ENCODE results near the gene ACP1.

The ACP1 gene

DNA sequence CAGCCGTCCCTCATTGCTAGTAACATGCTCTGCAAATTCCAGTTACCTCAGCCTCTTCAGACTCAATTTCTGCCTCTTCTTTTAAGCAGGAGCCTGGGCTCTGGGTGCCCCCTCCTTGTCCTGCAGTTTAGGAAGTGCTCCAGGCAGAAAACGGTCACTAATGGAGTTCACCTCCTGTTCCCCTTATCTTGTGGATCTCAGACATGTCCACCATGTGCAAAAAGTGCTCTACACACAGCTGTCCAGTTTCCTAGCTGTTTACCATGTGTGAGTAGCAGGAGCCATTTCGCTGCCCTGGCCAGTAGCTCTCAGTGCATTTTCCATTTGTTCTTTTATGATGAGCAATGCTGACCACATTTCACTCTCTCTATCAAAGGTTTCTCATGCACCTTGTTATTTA lies 5.8 kb upstream of the ACP1 start:
- Histone ChIP-seq H3K4me1 (ENCODE audit: control insufficient read depth, low read length) (peaks cover 4% of the 10 kb centered on the region), H3K4me2 (ENCODE audit: low read length) (no peak overlapping the region), H3F3A (ENCODE audit: control insufficient read depth, insufficient read depth) (0 out of 2 replicates have a peak, but pooled peaks cover 3% of the 10 kb centered on the region), H4K20me1 (ENCODE audit: control insufficient read depth, insufficient read depth, low read depth, low read length) (no peaks in the 10 kb centered on the region), H3K27me3 (ENCODE audit: control insufficient read depth, low read length) (no peaks in the 10 kb centered on the region), H3K79me2 (ENCODE audit: control insufficient read depth, low read length) (peaks cover 9% of the 10 kb centered on the region), H3K9me2 (replicated peaks; ENCODE audit: control insufficient read depth, low read length) (no peaks in the 10 kb centered on the region), H3K9me3 (ENCODE audit: control insufficient read depth, insufficient read depth, low read length) (peaks cover 8% of the 10 kb centered on the region), H3K27ac (ENCODE audit: low read depth, low read length) (no peak overlapping the region), H3K4me3 (ENCODE audit: low read length) (no peak overlapping the region), H3K36me3 (ENCODE audit: control insufficient read depth, low read length) (no peaks in the 10 kb centered on the region)
- TF ChIP-seq EZH2phosphoT487 (IDR thresholded peaks at IDR 0.05; ENCODE audit: borderline replicate concordance, low read length), result no peak
- TF ChIP-seq, protein P1, sequence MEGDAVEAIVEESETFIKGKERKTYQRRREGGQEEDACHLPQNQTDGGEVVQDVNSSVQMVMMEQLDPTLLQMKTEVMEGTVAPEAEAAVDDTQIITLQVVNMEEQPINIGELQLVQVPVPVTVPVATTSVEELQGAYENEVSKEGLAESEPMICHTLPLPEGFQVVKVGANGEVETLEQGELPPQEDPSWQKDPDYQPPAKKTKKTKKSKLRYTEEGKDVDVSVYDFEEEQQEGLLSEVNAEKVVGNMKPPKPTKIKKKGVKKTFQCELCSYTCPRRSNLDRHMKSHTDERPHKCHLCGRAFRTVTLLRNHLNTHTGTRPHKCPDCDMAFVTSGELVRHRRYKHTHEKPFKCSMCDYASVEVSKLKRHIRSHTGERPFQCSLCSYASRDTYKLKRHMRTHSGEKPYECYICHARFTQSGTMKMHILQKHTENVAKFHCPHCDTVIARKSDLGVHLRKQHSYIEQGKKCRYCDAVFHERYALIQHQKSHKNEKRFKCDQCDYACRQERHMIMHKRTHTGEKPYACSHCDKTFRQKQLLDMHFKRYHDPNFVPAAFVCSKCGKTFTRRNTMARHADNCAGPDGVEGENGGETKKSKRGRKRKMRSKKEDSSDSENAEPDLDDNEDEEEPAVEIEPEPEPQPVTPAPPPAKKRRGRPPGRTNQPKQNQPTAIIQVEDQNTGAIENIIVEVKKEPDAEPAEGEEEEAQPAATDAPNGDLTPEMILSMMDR (IDR thresholded peaks at IDR 0.05; ENCODE audit: low read depth, low read length, poor library complexity, severe bottlenecking), result no peak

DNA sequence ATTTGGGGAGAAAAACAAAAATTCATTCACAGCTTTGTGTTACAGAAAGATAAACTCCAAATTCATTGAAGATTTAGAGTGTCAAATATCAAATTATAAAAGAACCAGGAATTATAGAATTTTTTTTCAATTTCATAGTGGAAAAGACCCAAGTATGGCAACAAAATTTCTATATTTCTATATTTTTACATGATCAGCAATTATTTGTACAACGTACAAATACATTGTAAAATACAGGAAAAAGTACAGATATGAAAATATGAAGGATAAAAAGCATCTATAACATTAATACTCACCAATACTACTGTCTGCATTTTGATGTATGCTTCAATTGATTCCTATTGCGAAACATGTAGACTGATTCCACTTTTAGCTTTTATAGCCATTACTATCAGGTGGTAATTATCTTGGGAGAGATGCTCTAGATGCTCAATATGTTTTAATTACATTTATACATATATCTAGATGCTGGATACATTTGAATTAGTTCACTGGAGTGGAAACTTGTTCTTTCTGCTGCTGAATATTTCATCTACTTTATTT lies 4.9 kb upstream of the ACP1 start:
- Histone ChIP-seq H3K36me3 (ENCODE audit: control insufficient read depth, low read length) (peaks cover under 1% of the 10 kb centered on the region), H3K27ac (ENCODE audit: low read depth, low read length) (no peak overlapping the region), H3K4me3 (ENCODE audit: low read length) (no peak overlapping the region), H3K9me2 (replicated peaks; ENCODE audit: control insufficient read depth, low read length) (no peaks in the 10 kb centered on the region), H3F3A (ENCODE audit: control insufficient read depth, insufficient read depth) (0 out of 2 replicates have a peak, but pooled peaks cover 3% of the 10 kb centered on the region), H4K20me1 (ENCODE audit: control insufficient read depth, insufficient read depth, low read depth, low read length) (no peaks in the 10 kb centered on the region), H3K79me2 (ENCODE audit: control insufficient read depth, low read length) (peaks cover 14% of the 10 kb centered on the region), H3K4me2 (ENCODE audit: low read length) (no peak overlapping the region), H3K4me1 (ENCODE audit: control insufficient read depth, low read length) (peaks cover 7% of the 10 kb centered on the region), H3K27me3 (ENCODE audit: control insufficient read depth, low read length) (no peaks in the 10 kb centered on the region), H3K9me3 (ENCODE audit: control insufficient read depth, insufficient read depth, low read length) (peaks cover 8% of the 10 kb centered on the region)
- TF ChIP-seq EZH2phosphoT487 (IDR thresholded peaks at IDR 0.05; ENCODE audit: borderline replicate concordance, low read length), result no peak
- TF ChIP-seq, protein P1 (IDR thresholded peaks at IDR 0.05; ENCODE audit: low read depth, low read length, poor library complexity, severe bottlenecking), result no peak

DNA sequence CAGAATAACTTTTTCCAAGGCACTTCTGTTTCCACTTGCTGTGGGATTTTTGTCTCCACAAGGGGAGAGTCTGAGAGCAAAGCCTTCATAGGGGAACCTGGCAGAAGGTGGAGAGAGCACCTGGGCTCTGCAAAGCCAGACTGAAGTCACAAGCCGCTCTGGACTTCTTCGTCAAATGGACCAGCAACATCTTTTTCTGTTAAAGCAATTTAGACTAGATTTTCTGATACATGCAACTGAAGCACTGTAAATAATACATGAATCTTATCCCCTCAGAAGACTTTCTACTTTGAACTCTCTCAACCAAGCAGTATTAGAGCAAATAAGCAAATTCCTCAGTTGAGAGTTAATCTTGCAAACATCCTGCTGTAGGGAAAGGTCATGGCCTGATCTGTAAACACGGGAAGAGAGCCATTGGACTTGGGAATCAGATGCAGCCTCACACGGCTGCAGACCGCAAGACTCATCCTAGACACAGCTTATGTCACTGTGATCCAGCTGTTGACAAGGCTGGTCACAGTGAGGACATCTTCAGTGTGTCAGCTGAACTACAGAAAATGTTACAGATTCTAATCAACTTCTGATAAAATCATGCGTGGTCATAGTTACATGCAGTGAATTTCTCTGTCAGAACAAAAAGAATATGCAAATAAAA lies 4.1 kb upstream of the ACP1 start:
- Histone ChIP-seq H3K9me2 (replicated peaks; ENCODE audit: control insufficient read depth, low read length) (no peaks in the 10 kb centered on the region), H3K4me2 (ENCODE audit: low read length) (no peak overlapping the region), H3K27ac (ENCODE audit: low read depth, low read length) (no peak overlapping the region), H3K79me2 (ENCODE audit: control insufficient read depth, low read length) (peaks cover 22% of the 10 kb centered on the region), H3K4me3 (ENCODE audit: low read length) (no peak overlapping the region), H3K9me3 (ENCODE audit: control insufficient read depth, insufficient read depth, low read length) (peaks cover 8% of the 10 kb centered on the region), H3K36me3 (ENCODE audit: control insufficient read depth, low read length) (peaks cover 8% of the 10 kb centered on the region), H3F3A (ENCODE audit: control insufficient read depth, insufficient read depth) (0 out of 2 replicates have a peak, but pooled peaks cover 3% of the 10 kb centered on the region), H3K4me1 (ENCODE audit: control insufficient read depth, low read length) (peaks cover 9% of the 10 kb centered on the region), H3K27me3 (ENCODE audit: control insufficient read depth, low read length) (no peaks in the 10 kb centered on the region), H4K20me1 (ENCODE audit: control insufficient read depth, insufficient read depth, low read depth, low read length) (0 out of 2 replicates have a peak, but pooled peaks cover 5% of the 10 kb centered on the region)
- TF ChIP-seq EZH2phosphoT487 (IDR thresholded peaks at IDR 0.05; ENCODE audit: borderline replicate concordance, low read length), result no peak
- TF ChIP-seq, protein P1 (IDR thresholded peaks at IDR 0.05; ENCODE audit: low read depth, low read length, poor library complexity, severe bottlenecking), result no peak

All from DOHH2 (cell line).